Suprapubic skin (tissue), 3 donors: ENCODE results near the gene DUSP15.

ENCODE experiments used
- CTCF ChIP-seq, 2 donors: fragments of 200-600 bp in 1 of 2; fragments of 450-650 bp in 1 of 2; sonication (generic) in 1 of 2; IDR thresholded peaks; one replicate each; pipeline ENCODE4 v1.5.1; 2016 to 2019; ENCODE audit warnings: antibody characterized with exemption in 2 of 2, mild to moderate bottlenecking in 1 of 2, moderate library complexity in 1 of 2
- POLR2A ChIP-seq, 2 donors: fragments of 450-650 bp; IDR thresholded peaks; one replicate each; pipeline ENCODE4 v1.6.1; 2017; ENCODE audit warnings: antibody characterized with exemption in 2 of 2, mild to moderate bottlenecking in 2 of 2, moderate library complexity in 2 of 2

- TF ChIP-seq POLR2A (IDR thresholded peaks at IDR 0.05), result no peak
- no peak for TF ChIP-seq CTCF (IDR thresholded peaks at IDR 0.05)
Observed at GRCh38 chr20:31848088-31848999, 22.0 kb downstream of the DUSP15 start.
